GM23338 (cell line): ENCODE data around the gene HHAT. TPM values are rescaled to one million over a fixed set of nuclear protein-coding genes. Genes with fewer than 3 reads are reported as not detected.

ENCODE experiments used
- ATAC-seq: fragments of 200-7000 bp; cut with Tn5 transposase; 3 replicates; pipeline ENCODE4 v1.9.1; 2020
- DNase-seq: peaks from one replicate; pipeline ENCODE4 v3.0.0-alpha.2; 2015; ENCODE audit warnings: low spot score
- H2AFZ ChIP-seq: fragments of 200-600 bp; sonication (generic); 2 replicates; pipeline ENCODE4 v1.8.0; 2016; ENCODE audit warnings: antibody characterized with exemption, mild to moderate bottlenecking, moderate library complexity
- H3F3A ChIP-seq: fragments of 200-600 bp; sonication (generic); replicated peaks from 2 replicates; pipeline ENCODE4 v1.8.0; 2017; ENCODE audit warnings: antibody characterized with exemption, mixed run types, low read depth
- H3K27ac ChIP-seq: fragments of 200-600 bp; sonication (generic); 2 replicates; pipeline ENCODE4 v1.6.1; 2016; ENCODE audit warnings: low read depth
- H3K27me3 ChIP-seq: fragments of 200-600 bp; sonication (generic); 2 replicates; pipeline ENCODE4 v1.8.0; 2016; ENCODE audit warnings: mild to moderate bottlenecking, mixed run types, moderate library complexity; ENCODE audit not compliant: insufficient read depth
- H3K36me3 ChIP-seq: fragments of 200-600 bp; sonication (generic); 2 replicates; pipeline ENCODE4 v1.8.0; 2016; ENCODE audit warnings: mild to moderate bottlenecking; ENCODE audit not compliant: insufficient read depth
- H3K4me1 ChIP-seq: fragments of 200-600 bp; sonication (generic); 2 replicates; pipeline ENCODE4 v1.8.0; 2016; ENCODE audit warnings: mild to moderate bottlenecking, moderate library complexity; ENCODE audit not compliant: insufficient read depth
- H3K4me2 ChIP-seq: fragments of 200-600 bp; sonication (generic); 2 replicates; pipeline ENCODE4 v1.7.1; 2017; ENCODE audit warnings: mixed run types
- H3K4me3 ChIP-seq: fragments of 200-600 bp; sonication (generic); 2 replicates; pipeline ENCODE4 v1.6.1; 2016; ENCODE audit warnings: mixed run types
- H3K79me2 ChIP-seq: fragments of 200-600 bp; sonication (generic); replicated peaks from 2 replicates; pipeline ENCODE4 v1.8.0; 2017; ENCODE audit warnings: mild to moderate bottlenecking; ENCODE audit not compliant: insufficient read depth
- H3K9me2 ChIP-seq: fragments of 200-600 bp; sonication (generic); 2 replicates; pipeline ENCODE4 v1.8.0; 2017; ENCODE audit not compliant: insufficient read depth
- H4K20me1 ChIP-seq: fragments of 200-600 bp; sonication (generic); replicated peaks from 2 replicates; pipeline ENCODE4 v1.8.0; 2017; ENCODE audit warnings: mild to moderate bottlenecking; ENCODE audit not compliant: insufficient read depth
- H3K27ac Mint-ChIP-seq: 2 replicates; pipeline ENCODE4 v1.8.0; 2020; ENCODE audit warnings: inconsistent platforms, mild to moderate bottlenecking, moderate library complexity, mixed read lengths
- H3K27me3 Mint-ChIP-seq: 3 replicates; pipeline ENCODE4 v1.8.0; 2022; ENCODE audit warnings: low read depth, mild to moderate bottlenecking, moderate library complexity, mixed read lengths, inconsistent platforms; ENCODE audit not compliant: insufficient read depth, poor library complexity
- H3K36me3 Mint-ChIP-seq: 3 replicates; pipeline ENCODE4 v1.8.0; 2021; ENCODE audit warnings: low read depth, mild to moderate bottlenecking, inconsistent platforms, moderate library complexity, mixed read lengths
- H3K4me1 Mint-ChIP-seq: 3 replicates; pipeline ENCODE4 v1.8.0; 2020; ENCODE audit warnings: mild to moderate bottlenecking, inconsistent platforms, mixed read lengths
- H3K4me3 Mint-ChIP-seq: 3 replicates; pipeline ENCODE4 v1.8.0; 2021; ENCODE audit warnings: moderate library complexity, mild to moderate bottlenecking, inconsistent platforms, mixed read lengths
- H3K9me3 Mint-ChIP-seq: 3 replicates; pipeline ENCODE4 v1.8.0; 2020; ENCODE audit warnings: moderate library complexity, mild to moderate bottlenecking, inconsistent platforms, mixed read lengths
- EZH2 ChIP-seq: fragments of 200-600 bp; sonication (generic); IDR thresholded peaks from one replicate; pipeline ENCODE4 v1.8.0; 2017; ENCODE audit warnings: antibody characterized with exemption, mild to moderate bottlenecking, low read depth; ENCODE audit not compliant: unreplicated experiment
- EZH2phosphoT487 ChIP-seq: fragments of 200-600 bp; sonication (generic); IDR thresholded peaks from one replicate; pipeline ENCODE4 v1.8.1; 2018; ENCODE audit warnings: antibody characterized with exemption; ENCODE audit not compliant: unreplicated experiment
- JUNB ChIP-seq: IDR thresholded peaks from one replicate; pipeline ENCODE4 v1.6.1; 2016; ENCODE audit warnings: antibody characterized with exemption; ENCODE audit not compliant: unreplicated experiment
- NANOG ChIP-seq: IDR thresholded peaks from 2 replicates; pipeline ENCODE4 v1.6.1; 2016; ENCODE audit warnings: antibody characterized with exemption, borderline replicate concordance
- POLR2AphosphoS5 ChIP-seq: IDR thresholded peaks from 2 replicates; pipeline ENCODE4 v1.6.1; 2016; ENCODE audit warnings: antibody characterized with exemption, low read depth
- polyA plus RNA-seq: library from polyadenylated mRNA; unstranded; fragments of >200 nt; fragmentation: Nextera tagmentation; extraction: Ambion mirVana; gene quantifications from 2 replicates; pipeline ENCODE4 v1.2.1, GENCODE V29; 2016
- total RNA-seq: library from RNA; depleted of rRNA; stranded (reverse); fragments of >200 nt; shearing (Covaris generic); gene quantifications from 2 replicates; pipeline ENCODE4 v1.2.3, GENCODE V29; 2014
- TF ChIP-seq, protein P1 (sequence below): fragments of 250-450 bp; sonication (Bioruptor Pico); IDR thresholded peaks from 2 replicates; pipeline ENCODE4 v1.5.0; 2020; ENCODE audit warnings: mild to moderate bottlenecking, moderate library complexity
- TF ChIP-seq, protein P2 (sequence below): IDR thresholded peaks from 2 replicates; pipeline ENCODE4 v1.6.1; 2016; ENCODE audit warnings: antibody characterized with exemption

Gene HHAT
- total and polyA plus RNA-seq, 2 experiments from 2014 or later: 0.11 to 0.66 TPM

DNA sequence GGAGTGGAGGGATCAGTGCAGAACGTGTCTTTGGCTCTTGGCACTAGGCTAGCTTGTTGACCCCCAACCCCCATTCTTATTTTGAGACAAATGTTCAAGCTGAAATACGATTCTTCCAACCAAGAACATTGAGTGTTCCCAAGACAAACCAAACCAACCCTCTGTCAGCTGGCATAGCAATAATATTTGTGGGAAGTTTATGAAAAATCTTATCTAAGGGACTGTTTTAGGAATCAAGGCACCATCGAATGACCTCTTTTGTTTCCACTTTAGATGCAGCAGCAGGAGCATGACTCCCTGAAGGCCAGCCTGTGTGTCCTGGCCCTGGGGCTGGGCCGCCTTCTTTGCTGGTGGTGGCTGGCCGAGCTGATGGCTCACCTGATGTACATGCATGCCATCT, 89.2 kb downstream of the HHAT start (continued):
- TF ChIP-seq, protein P1, sequence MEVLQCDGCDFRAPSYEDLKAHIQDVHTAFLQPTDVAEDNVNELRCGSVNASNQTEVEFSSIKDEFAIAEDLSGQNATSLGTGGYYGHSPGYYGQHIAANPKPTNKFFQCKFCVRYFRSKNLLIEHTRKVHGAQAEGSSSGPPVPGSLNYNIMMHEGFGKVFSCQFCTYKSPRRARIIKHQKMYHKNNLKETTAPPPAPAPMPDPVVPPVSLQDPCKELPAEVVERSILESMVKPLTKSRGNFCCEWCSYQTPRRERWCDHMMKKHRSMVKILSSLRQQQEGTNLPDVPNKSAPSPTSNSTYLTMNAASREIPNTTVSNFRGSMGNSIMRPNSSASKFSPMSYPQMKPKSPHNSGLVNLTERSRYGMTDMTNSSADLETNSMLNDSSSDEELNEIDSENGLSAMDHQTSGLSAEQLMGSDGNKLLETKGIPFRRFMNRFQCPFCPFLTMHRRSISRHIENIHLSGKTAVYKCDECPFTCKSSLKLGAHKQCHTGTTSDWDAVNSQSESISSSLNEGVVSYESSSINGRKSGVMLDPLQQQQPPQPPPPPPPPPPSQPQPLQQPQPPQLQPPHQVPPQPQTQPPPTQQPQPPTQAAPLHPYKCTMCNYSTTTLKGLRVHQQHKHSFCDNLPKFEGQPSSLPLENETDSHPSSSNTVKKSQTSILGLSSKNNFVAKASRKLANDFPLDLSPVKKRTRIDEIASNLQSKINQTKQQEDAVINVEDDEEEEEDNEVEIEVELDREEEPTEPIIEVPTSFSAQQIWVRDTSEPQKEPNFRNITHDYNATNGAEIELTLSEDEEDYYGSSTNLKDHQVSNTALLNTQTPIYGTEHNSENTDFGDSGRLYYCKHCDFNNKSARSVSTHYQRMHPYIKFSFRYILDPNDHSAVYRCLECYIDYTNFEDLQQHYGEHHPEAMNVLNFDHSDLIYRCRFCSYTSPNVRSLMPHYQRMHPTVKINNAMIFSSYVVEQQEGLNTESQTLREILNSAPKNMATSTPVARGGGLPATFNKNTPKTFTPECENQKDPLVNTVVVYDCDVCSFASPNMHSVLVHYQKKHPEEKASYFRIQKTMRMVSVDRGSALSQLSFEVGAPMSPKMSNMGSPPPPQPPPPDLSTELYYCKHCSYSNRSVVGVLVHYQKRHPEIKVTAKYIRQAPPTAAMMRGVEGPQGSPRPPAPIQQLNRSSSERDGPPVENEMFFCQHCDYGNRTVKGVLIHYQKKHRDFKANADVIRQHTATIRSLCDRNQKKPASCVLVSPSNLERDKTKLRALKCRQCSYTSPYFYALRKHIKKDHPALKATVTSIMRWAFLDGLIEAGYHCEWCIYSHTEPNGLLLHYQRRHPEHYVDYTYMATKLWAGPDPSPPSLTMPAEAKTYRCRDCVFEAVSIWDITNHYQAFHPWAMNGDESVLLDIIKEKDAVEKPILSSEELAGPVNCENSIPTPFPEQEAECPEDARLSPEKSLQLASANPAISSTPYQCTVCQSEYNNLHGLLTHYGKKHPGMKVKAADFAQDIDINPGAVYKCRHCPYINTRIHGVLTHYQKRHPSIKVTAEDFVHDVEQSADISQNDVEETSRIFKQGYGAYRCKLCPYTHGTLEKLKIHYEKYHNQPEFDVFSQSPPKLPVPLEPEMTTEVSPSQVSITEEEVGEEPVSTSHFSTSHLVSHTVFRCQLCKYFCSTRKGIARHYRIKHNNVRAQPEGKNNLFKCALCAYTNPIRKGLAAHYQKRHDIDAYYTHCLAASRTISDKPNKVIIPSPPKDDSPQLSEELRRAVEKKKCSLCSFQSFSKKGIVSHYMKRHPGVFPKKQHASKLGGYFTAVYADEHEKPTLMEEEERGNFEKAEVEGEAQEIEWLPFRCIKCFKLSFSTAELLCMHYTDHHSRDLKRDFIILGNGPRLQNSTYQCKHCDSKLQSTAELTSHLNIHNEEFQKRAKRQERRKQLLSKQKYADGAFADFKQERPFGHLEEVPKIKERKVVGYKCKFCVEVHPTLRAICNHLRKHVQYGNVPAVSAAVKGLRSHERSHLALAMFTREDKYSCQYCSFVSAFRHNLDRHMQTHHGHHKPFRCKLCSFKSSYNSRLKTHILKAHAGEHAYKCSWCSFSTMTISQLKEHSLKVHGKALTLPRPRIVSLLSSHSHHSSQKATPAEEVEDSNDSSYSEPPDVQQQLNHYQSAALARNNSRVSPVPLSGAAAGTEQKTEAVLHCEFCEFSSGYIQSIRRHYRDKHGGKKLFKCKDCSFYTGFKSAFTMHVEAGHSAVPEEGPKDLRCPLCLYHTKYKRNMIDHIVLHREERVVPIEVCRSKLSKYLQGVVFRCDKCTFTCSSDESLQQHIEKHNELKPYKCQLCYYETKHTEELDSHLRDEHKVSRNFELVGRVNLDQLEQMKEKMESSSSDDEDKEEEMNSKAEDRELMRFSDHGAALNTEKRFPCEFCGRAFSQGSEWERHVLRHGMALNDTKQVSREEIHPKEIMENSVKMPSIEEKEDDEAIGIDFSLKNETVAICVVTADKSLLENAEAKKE (CRISPR knock-in tag): no peak
- no peak for TF ChIP-seq EZH2

DNA sequence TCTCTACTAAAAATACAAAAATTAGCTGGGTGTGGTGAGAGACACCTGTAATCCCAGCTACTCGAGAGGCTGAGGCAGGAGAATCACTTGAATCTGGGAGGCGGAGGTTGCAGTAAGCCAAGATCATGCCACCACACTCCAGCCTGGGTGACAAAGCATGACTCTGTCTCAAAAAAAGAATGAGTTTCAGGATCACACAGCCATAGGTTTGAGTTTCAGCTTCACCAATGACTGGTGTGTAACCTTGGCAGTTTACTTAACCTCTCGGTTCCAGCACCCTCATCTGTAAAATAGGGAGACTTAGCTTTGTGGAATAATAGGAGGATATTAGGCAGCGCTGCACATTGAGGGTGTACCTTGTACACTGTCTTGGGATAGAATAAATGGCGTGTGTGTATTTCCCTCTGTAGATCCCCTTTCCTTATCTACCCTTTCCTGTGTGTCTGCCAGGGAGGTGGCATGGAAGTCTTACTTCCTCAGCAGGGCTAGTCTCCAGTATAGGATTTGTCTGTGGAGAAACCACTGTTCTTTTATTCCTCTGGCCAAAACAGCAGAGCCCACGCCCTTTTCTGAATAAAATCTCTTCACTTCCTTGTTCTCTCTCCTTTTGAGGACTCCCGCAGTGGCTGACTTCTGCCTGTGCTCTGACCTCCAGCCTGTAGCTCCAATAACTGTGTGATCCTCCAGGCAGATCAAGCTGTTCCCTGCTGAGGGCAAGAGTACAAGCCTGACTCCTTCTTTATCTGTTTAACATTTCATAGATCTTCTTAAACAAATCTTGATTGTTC, 90.4 kb downstream of the HHAT start:
- H3K27ac Mint-ChIP-seq: no peak overlapping the region
- TF ChIP-seq, protein P2, sequence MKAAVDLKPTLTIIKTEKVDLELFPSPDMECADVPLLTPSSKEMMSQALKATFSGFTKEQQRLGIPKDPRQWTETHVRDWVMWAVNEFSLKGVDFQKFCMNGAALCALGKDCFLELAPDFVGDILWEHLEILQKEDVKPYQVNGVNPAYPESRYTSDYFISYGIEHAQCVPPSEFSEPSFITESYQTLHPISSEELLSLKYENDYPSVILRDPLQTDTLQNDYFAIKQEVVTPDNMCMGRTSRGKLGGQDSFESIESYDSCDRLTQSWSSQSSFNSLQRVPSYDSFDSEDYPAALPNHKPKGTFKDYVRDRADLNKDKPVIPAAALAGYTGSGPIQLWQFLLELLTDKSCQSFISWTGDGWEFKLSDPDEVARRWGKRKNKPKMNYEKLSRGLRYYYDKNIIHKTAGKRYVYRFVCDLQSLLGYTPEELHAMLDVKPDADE: no peak
- TF ChIP-seq JUNB (no peak), EZH2phosphoT487 (no peak), NANOG (no peak), POLR2AphosphoS5 (no peak), EZH2 (no peak)
- TF ChIP-seq, protein P1 (CRISPR knock-in tag): no peak

More for the DNA sequence above, 90.4 kb downstream of the HHAT start:
- Histone ChIP-seq H3K4me3 (no peak overlapping the region), H3K4me2 (no peak overlapping the region), H3K36me3 (no peaks in the 10 kb centered on the region), H3F3A (no peaks in the 10 kb centered on the region), H3K79me2 (no peaks in the 10 kb centered on the region), H3K9me2 (no peaks in the 10 kb centered on the region), H3K27me3 (no peaks in the 10 kb centered on the region), H2AFZ (no peak overlapping the region), H3K4me1 (peaks cover 14% of the 10 kb centered on the region), H3K27ac (no peak overlapping the region), H4K20me1 (no peaks in the 10 kb centered on the region)
- ATAC-seq: no peak; the same call in 2 of the 3 replicates
- Mint-ChIP-seq H3K4me3 (no peak overlapping the region), H3K9me3 (no peaks in the 10 kb centered on the region; the same call in 2 of the 3 replicates), H3K27me3 (no peaks in the 10 kb centered on the region), H3K36me3 (no peaks in the 10 kb centered on the region), H3K4me1 (peaks cover 17% of the 10 kb centered on the region)
- no peak for DNase-seq
